AG08395 (cell line): ENCODE measurements around the gene SPECC1.
"Not testable (repeated sequence)": the region's sequence is repeated elsewhere in the genome, so short reads cannot be mapped to it uniquely, and the experiment has no call there.

Source experiments
- DNase-seq: peaks from one replicate; pipeline ENCODE4 v3.0.0; 2012; ENCODE audit warnings: mixed read lengths, low spot score

Gene SPECC1

DNA sequence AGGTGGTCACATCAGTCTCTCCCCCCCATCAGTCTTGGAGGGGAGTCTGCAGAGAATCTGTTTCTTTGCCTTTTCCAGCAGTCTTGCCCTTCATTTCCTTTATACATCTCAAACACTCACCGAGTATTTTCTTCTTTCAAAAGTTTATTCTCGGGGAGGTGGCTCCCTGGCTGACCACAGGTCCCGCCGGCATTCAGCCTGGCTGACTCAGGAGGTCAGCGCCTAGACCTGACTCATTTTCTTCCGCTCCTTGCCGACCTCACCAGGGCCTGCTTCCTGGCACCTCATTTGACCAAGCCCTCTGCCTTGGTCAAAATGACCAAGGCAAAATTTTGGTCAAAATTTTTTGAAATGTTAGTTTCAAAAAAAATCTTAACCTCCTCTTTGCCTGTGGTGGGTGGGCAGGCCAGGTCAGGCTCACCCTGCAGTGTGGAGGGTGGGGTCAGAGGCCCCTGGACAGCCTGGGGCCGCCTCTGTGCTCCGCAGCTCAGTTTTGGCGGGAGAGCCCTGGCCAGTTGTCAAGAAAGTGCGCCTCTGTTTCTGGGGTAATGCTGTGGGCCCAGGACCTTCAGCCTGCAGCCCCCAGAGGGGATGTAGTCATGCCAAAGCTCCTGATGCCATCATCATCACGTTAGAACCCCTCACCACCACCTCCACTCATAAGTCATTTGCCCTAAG, 165.6 kb downstream of the SPECC1 start:
- DNase-seq, result peak; percentile 17

DNA sequence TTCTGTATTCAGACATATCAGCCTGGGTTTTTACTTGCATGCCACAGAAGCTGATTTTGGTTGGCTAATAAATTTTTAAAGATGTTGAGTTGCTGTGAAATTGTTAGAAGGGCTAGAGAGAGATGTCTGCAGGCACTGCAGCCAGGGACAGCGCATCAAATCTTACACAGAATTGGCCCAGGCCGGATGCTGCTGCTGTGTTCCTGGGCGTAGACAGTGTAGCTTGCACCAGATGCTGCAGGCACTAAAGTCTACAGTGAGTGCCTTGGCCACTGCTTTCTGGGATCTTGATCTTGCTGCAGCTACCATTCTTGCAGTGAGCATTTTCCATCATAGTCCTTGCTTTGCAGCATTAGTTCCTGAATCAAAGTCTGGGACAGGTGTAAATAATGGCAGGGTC, 169.9 kb downstream of the SPECC1 start:
- no peak for DNase-seq

DNA sequence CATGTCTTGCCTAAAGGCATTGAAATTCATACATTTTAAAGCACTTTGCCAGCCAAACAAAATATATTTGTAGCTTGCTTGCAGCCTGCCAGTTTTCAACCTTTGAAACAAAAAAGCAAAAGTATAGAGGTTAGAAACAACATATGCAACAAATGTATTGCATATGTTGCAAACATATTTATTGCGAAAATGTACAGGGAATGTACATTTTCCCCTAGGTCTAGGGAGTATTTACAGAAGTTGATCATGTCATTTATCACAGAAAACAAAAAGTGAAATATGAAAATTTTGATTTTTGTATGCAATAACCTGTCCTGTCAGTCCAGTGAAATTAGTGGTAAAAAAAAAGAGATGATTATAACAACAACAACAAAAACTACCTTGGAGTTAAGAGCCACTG, 171.5 kb downstream of the SPECC1 start:
- no peak for DNase-seq

GRCh38 chr17:20184181-20184580, 175.0 kb downstream of the SPECC1 start:
- DNase-seq, result no peak

DNA sequence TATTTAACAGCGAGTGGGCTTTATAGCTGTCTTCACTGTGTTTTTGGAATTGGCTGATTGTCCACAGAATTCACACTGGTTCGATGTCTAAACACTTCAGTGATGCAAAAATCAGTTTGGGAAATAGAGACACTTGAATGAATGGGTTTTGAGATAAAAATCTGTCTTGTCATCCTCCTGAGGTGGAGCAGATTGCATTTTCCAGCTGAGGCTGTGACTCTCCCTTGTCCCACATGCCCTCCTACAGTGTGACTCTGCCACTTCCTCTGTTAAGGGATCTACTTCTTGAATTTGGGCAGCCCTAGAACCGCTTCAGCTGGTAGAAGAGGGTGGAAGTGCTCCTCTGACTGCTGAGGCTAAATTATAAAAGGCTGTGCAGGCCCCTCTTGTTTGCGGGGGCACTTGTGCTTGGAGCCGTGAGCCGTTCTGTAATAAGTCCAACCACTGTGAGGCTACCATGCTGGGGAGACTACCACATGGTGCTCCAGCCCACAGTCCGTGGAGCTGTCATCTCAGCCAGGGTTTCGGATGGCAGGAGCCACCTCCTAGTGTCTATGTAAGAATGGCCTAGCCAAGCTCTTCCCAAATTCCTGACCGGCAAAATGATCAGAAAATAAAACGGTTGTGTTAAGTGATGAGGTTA, 175.9 kb downstream of the SPECC1 start:
- DNase-seq, result no peak

DNA sequence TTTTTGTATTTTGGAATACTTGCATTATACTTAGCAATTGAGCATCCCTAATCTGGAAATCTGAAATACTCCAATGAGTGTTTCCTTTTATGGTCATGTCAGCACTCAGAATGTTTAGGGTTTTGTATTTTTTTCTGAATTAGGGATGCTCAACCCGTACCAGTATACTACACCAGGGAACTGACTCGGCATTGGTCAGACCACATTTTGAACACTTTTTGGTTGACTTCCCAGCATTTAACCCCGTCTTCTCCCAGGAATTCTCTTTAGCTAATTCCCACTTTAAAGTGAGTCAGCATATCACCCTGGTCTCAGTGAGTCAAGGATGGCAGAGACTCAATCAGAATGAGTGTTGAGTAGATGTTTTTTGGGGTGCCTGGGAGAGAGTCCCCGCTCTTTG, 177.9 kb downstream of the SPECC1 start:
- peak; percentile 54 for DNase-seq

GRCh38 chr17:20189302-20189701, 180.1 kb downstream of the SPECC1 start:
- peak; percentile 37 for DNase-seq

DNA sequence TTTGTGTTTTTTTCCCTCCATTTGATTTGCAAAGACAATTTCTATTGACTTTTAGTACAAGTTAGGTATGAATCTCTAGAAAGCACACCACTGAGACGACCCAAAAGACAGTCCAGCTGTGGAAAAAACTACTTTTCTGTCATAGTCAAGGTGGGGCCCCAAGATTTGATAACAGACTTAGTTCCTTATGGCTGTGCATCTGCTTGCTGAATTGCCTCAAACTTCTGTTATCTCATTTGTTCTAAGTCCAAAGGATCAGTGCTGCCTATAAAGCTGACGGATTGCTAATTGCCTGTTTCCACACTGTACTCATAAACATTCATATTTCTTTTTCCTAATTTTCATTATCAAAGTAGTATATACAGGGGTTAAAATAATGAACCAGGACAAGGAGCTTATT, 180.8 kb downstream of the SPECC1 start:
- DNase-seq, result no peak

DNA sequence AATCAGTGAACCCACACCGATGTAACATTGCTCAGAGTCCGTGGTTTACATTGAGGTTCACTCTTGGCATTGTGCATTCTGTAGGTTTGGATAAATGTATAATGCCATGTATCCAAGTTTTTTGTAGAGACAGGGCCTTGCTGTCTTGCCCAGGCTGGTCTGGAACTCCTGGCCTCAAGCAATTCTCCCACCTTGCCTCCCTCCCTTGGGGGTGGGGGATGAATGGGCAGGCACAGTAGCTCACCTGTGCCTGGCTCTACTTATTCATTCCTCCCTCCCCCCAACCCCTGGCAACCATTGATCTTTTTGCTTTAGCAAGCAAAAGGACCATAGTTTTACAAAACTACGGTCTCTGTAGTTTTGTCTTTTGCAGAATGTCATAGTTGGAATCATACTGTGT, 181.4 kb downstream of the SPECC1 start:
- no peak for DNase-seq

GRCh38 chr17:20191056-20191455, 181.9 kb downstream of the SPECC1 start:
- DNase-seq, result peak; percentile 40

- DNase-seq, result not testable (repeated sequence)
Observed at GRCh38 chr17:20196286-20196685, 187.1 kb downstream of the SPECC1 start.

GRCh38 chr17:20197272-20197926, 188.2 kb downstream of the SPECC1 start:
- DNase-seq, result no peak

GRCh38 chr17:20200016-20200795, 191.0 kb downstream of the SPECC1 start:
- no peak for DNase-seq

DNA sequence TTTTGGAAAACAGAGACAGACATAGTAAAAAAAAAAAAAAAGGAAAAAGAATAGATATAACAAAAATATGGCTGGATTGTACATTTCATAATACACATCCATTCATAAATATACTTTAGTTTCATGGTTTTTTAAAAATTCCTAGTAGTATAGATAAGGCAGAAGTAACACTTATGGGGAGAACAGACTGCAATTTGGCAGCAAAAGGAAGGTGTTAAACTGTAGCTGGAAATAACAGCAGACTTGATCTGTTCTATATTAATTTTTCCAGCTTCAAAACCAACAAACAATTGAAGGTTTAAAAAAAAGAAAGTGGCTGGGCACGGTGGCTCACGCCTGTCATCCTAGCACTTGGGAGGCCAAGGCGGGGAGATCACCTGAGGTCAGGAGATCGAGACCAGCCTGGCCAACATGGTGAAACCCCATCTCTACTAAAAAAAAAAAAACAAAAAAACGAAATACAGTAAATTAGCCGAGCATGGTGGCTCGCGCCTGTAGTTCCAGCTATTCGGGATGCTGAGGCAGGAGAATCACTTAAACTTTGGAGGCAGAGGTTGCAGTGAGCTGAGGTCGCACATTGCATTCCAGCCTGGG, 191.8 kb downstream of the SPECC1 start:
- DNase-seq, result no peak

DNA sequence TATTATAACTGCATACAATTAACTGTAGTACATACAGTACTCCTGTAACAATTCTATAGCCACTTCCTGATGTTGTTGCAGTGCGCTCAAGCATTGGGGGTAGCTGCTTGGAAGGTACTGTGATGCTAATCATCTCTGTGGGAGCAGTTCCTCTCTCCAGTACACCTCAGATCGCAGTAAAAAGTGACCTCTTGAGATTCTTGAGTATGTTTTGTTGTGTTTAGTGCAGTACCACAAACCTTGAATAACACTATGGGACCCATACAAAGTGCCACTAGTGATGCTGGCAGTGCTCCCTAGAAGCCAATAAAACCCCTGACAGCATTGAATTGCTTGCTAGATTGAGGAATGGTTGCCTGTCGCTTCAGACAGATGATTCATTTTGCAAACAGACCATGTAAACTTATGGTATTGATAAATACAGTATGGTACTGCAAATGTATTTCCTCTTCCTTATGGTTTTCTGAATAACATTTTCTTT, 193.0 kb downstream of the SPECC1 start:
- no peak for DNase-seq

DNA sequence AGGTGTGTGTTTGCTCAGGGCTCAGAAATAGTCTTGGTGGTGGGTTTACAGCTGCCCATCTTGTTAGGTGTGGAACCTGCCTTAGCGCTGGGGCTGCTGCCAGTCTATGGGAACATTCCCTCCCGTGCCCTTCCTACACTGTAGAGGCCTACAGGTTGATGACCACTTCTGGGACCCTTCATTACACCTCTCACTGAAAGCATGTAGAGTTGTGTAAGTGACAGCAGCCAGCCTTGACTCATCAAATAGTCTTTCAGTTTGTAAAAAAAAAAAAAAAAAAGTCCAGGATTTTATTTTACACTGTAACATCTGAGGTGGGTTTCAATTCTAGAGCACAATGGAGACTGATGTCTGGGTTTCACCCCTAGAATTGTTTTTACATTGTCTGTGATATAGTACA, 193.9 kb downstream of the SPECC1 start:
- no peak for DNase-seq

GRCh38 chr17:20203761-20204263, 194.7 kb downstream of the SPECC1 start:
- DNase-seq, result no peak

- DNase-seq, result no peak
Observed at GRCh38 chr17:20205609-20206008, 196.4 kb downstream of the SPECC1 start.

GRCh38 chr17:20206068-20206467, 196.9 kb downstream of the SPECC1 start:
- DNase-seq, result no peak

DNA sequence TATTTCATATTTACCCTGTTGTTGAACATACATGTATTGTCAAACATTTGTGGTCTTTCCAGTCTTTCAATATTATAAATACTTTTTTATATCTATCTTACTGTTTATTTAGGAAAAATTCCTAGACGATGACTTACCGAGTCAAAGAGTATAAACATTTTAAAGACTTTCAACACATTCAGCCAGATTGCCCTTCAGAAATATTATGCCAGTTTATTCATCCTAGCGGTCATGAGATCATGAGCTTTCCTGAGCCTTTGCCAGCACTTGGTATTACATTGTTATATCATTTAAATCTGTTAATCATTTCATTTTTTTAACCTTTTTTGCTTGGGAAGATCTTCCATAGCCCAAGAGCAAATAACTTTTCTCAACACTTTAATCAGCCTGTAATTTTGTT, 197.4 kb downstream of the SPECC1 start:
- DNase-seq, result peak; percentile 54

GRCh38 chr17:20207262-20207985, 198.3 kb downstream of the SPECC1 start:
- DNase-seq, result no peak
